NCI-H1694 treated with DMSO at 0.1 percent for 48 hours (cell line): ENCODE results near the gene MED25.
A peak's percentile ranks its signal among the peaks of the same experiment; 100 is the strongest.

Source experiments
- DNase-seq: peaks from one replicate; lab custom pipeline; 2025; lab: John Stamatoyannopoulos, UW

The MED25 gene

GRCh38 chr19:49858088-49858985, 40.2 kb downstream of the MED25 start:
- no peak for DNase-seq

DNA sequence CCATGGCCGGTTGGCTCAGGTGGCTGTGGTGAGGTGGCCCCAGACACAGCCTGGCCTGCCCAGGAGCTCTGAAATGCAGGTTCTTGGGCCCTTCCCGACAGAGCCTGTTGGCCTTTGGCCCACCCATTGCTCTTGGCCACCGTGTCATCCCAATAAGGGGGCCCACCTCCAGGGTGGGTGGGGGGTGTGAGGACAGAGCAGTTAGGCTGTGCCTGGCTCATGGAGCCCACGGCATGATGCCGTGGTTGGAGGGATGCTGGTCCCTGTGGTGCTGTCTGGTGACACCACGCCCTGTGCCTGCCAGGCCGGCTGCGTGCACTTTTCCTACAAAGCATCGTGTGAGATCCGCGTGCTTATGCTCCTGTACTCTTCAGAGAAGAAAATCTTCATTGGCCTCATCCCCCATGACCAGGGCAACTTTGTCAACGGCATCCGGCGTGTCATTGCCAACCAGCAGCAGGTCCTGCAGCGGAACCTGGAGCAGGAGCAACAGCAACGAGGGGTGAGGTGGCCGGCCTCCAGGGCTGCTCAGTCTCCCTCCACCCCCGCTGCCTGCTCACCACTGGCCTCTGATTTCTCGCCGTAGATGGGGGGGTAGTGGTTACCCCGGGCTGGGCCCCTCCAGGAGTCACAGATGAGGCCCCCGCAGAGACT, 41.7 kb downstream of the MED25 start:
- no peak for DNase-seq

DNA sequence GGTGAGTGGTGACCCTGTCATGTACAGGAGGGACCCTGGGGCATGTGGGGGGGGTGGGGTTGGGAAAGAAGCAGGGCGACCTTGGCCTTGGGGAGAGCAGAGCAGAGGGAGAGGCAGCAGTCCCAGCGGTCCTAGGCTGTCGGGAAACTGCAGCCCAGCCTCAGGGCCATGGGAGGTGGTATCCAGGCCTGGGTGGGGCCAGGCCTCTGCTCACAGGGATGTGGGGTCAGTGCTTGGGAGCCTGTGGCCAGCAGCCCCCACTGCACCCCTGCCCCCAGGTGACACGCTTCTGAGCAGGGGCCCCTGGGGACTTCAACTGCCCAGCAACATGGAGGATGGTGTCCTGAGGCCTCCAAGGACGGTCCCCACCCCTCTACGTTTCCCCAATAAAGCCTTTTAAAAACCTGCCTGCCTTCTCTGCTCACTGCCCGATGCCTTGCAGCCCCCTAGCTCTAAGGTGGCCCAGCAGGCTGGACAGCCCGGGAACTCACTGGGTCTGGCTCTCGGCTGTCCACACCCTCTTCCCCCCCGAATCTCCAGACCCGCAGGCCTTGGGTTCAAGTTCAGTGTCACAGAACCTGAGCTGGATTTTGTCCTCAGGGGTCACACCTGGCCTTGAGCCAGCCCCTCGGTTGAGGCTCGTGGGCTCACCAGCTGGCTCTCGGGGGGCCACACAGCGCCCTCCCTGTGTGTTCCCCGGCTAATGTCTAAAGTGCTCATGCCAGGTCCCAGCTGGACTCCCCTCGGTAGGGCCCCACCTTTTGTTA, 42.4 kb downstream of the MED25 start:
- DNase-seq: no peak

DNA sequence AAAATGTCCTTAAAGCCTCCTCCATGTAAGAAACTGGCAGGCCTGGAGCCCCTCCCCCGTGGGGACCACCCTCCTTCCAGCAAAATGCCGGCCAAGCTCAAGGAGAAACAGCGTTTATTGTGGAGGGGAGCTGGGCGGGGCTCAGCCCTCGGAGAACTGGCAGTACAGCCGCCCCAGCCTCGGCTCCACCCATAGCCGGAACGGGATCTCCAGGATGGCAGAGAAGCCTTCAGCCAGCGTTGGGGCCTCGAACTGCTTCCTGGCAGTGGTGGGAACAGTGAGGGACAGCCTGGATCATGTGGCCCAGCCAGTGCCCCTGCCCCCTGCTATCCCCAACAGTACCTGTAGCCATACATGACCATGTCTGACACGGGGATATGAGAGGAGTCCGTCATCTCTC, 43.0 kb downstream of the MED25 start:
- no peak for DNase-seq

- no peak for DNase-seq
Measured at GRCh38 chr19:49861541-49862378, 43.7 kb downstream of the MED25 start.

DNA sequence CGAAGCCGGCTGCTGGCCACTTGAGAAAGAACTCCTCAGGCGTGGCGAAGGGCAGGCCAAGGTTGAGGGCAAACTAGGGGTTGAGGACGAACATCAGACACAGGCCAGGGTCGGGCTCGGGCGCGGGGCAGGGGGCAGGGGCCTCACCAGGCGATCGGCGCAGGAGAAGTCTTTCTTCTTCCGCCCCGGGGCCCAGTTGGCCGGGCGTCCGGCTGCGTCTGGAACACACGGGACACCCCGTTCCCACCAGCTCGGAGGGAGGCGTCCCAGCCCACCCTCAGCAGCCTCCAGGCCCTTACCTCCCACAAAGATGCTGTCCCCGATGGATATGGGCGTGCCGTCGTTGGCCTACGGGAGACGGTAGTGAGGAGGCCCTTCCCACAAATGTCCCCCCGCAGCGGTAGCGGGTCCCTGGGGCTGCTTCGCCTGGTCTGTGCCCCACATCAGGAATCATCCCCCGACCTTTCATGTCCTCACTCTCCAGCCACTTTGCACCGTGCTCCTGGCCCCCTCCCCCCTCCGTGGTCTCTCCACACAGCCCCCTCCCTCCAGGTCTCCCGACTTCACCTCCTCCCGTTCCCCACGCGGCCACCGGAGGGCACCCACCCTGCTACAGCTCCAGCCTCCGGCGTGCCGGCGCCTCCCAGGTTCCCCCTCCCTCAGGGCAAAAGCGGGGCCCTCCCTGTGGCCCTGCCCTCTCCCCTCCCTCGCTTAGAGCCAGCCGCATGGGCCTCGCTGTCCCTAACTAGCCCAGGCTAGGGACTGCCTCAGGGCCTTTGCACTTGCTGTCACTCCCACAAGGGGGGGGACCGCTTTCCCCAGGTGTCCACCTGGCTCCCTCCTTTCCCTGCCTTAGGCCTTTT, 44.5 kb downstream of the MED25 start:
- no peak for DNase-seq

DNA sequence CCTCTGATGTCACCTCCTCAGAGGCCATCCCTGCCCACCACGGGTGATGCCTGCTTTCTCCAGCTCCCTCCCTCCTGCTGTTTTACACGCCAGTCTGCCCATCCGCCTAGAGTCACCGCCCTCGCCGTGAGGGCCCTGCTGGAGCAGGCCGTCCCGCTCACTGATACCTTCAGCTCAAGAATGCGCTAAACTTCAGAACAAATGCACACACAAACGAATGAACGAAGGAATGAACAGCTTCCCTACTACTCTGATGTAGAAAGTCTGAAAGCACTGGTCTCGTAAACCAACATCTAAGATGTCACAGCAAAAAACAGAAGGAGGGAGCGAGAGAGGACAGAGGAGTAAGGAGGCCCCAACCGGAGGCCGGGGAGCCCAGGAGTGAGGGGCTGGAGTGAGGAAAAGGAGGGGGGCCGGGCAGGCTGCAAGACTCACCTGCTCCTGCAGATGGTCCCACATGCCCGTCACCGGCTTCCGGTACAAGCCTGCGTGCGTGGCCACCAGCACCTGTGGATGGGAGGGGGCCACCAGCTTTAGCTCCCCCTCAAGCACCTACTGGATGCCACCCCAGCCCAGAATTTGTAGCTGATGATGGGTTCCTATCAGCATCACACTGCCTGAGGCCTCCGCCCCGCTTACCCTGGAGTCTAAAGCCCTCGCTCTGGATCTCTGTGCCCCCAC, 45.3 kb downstream of the MED25 start:
- no peak for DNase-seq

DNA sequence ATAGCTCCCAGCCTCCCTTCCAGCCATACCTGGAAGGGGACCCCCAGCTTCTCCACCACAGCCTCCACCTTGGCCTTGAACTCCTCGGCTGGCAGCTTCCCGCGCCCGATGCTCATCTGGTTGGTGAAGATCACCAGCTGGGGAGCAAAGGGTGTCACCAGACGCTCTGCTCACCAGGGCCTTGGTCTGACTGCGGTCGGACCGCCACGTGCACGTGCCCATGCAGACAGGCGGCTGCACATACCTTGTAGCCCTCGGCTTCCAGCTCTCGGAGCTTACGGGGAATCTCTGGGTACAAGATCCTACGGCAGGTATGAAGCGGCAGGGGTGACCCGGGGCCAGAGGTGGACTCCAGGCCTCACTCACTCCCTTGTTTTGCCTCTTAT, 45.8 kb downstream of the MED25 start:
- DNase-seq: no peak

DNA sequence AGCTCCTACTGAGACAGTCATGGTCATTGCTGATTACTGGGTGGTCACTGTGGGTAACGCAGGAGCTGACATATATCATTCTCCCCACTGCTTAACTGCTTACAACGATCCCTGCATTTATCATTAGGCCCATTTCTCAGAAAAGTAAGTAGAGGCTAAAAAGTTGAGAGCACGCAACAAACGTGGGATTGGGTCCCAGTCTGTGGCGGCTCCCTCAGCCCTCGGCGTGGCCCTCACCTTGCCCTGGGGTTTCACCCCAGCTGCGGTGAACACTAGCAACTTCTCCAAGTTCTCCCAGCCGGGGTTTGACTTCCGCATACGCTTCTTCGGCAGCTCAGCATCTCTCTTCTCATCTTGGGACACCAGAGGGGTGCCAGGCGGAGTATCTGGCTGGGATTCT, 46.8 kb downstream of the MED25 start:
- no peak for DNase-seq

GRCh38 chr19:49866933-49867782, 49.1 kb downstream of the MED25 start, which contains the start of gene PNKP:
Gene PNKP (minus strand): TSS chr19:49867576. CDS start chr19:49867204, 372 bp downstream.
- DNase-seq: peak; percentile 90

GRCh38 chr19:49869009-49869483, 51.0 kb downstream of the MED25 start:
- no peak for DNase-seq

DNA sequence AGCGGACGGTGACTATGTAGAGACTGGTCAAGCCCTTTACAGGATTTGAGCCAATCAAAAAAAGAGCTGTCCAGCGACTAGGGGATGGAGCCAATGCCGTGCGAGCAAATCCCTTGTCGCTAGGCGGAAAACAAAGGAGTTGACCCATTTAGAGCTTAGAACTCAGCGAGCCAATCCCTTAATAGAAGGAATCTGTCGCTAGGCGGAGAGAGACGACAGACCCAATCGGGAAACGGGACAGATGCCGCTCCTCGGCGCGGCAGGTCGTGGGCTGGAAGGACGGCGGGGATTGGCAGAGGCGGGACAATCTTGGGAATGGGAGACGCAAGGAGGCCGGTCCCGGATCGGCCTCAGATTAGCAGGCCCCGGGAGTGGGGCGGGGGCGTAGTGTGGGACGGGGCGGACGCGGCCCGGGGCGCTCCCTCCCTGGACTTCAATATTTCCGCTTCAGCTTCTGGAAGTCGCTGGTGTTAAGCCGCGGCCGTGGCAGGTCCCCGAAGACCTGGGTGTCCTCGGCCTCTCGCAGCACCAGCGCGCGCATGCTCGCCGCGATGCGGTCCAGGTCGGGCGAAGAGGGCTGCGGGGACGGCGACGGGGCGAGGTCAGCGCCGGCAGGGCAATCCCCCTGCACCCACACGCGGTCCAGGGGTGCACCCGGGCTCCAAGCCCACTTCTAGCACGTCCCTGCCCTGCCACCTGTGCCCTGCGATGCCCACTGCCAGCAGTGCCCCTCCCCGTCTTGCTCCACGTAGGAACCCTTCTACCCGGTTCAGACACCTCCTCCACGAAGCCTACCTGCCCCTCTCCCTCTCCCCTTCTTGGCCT, 51.6 kb downstream of the MED25 start:
- peak; percentile 99 for DNase-seq

GRCh38 chr19:49870309-49870901, 52.3 kb downstream of the MED25 start:
- no peak for DNase-seq

GRCh38 chr19:49871349-49871985, 53.4 kb downstream of the MED25 start:
- no peak for DNase-seq

DNA sequence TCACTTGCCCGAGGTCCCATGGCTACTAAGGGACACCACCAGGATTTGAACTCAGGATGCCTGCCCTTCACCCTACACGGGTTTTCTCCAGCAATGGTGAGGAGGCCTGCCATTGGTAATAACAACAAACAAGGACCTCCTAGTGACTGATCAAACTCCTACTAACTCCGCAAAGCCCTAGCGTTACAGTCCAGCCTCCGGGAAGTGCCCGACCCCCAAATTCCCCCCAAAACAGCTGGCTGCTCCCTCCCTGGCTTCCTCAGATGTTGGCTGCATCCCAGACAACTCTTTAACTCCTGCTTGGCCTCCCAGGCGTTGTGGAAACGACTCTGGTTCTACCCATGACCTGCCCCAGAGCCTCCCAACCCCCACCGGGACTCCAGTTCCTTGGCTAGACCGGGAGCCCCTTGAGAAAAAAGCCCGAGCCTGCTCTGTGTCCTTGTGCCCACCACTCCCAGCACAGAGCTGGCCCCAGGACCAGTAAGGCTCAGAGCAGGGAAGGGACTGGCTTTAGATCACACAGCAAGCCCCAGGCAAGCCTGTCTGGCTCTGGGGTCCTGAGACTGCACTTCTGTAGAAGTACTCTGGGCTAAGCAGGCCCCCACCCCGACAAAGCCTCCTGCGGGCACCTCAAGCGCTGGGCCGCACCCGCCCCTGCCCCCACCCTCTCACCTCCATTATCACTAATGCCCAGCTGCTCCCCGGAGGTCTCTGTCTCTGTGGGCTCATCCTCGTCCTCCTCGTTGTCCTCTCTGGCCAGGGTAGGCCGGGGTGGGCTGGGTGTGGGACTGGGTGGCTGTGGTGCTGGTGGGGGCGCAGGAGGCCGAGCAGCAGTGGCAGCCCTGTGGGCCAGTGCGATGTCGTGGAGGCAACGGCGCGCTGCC, 54.4 kb downstream of the MED25 start:
- no peak for DNase-seq

- no peak for DNase-seq
Measured at GRCh38 chr19:49873129-49873521, 55.0 kb downstream of the MED25 start.
